Natural killer cell treated with Interleukin-12 subunit alpha and Interleukin-12 subunit beta and Interleukin-15 and Interleukin-18, amount 100 ng/mL, for 72 hours (primary cell): ENCODE results near the gene HAUS6. TPM values are rescaled to one million over a fixed set of nuclear protein-coding genes. Genes with fewer than 3 reads are reported as not detected.

ENCODE experiments used
- total RNA-seq, 2 donors: library from RNA; stranded (reverse); gene quantifications; one replicate each; pipeline ENCODE4 v1.2.3, GENCODE V29; 2022

HAUS6 gene
- total RNA-seq, 2 donors from 2014 or later = 26.2 to 41.8 TPM

Other genes with a start within 250 kb of the HAUS6 start
- not detected for gene SAXO1, start 69.7 kb downstream of the HAUS6 start, total RNA-seq
- 10 to 100 TPM; 39.5 to 77.1 TPM for gene RRAGA, start 53.5 kb downstream of the HAUS6 start, total RNA-seq
- 10 to 100 TPM; 57.2 to 88.0 TPM for gene PLIN2, start 24.6 kb upstream of the HAUS6 start, total RNA-seq
- gene DENND4C, start 127.8 kb upstream of the HAUS6 start, total RNA-seq = 10 to 100 TPM; 31.8 to 36.5 TPM